GM10847 (cell line): ENCODE data around the gene CCDC50.

Experiments
- POLR2A ChIP-seq: IDR thresholded peaks from 2 replicates; pipeline ENCODE4 v1.6.1; 2011; ENCODE audit not compliant: insufficient read length; ENCODE audit errors: extremely low read depth

CCDC50 gene

DNA sequence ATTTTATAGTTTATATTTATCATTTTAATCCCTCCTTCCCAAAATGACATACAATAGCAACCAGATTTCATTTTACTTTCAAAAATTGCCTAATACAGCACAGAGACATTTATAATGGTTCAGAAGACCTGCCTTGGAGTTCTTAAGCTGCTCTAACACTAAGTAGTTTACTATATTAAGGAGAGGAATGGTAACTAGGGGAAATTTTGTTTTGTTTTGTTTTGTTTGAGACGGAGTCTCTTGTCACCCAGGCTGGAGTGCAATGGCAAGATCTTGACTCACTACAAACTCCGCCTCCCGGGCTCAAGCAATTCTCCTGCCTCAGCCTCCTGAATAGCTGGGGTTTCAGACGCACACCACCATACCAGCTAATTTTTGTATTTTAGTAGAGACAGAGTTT lies 22.8 kb upstream of the CCDC50 start:
- no peak for TF ChIP-seq POLR2A

DNA sequence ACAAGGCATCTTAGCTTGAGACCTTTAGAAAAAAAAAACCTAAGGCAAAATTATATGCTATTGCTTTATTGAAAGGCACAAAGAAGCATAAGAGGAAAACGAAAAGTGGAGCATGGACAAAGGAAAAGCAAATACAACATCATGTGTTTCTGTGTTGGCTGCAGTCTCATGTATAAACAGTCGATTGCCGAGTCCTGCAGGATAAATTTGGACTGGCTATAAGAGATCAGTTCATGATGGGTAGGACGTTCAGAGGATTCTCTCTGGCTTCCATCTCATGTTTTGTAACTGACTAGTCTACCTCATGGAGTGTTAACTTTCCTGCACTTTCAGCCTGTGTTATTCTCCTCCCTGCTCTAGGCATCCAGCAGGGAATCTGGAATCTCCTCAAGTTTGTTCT lies 21.9 kb upstream of the CCDC50 start:
- no peak for TF ChIP-seq POLR2A

DNA sequence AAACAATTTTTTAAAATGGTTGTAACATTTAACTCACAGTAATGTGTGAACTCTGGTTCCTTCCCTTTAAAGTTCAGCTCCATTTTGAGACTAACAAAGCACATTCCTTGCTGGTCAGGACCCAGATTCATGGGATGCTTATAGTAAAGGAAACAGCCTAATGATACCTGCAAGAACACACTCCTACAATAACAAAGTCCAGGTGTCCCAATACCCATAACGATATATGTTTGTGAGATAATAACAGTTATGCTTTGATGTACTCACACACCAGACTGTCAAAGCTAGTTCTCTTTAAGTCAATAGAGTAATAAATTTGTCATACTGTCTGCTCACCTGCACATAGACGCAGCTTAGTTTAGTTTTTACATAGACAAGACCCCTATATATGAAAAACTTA lies 15.9 kb upstream of the CCDC50 start:
- TF ChIP-seq POLR2A, result no peak

DNA sequence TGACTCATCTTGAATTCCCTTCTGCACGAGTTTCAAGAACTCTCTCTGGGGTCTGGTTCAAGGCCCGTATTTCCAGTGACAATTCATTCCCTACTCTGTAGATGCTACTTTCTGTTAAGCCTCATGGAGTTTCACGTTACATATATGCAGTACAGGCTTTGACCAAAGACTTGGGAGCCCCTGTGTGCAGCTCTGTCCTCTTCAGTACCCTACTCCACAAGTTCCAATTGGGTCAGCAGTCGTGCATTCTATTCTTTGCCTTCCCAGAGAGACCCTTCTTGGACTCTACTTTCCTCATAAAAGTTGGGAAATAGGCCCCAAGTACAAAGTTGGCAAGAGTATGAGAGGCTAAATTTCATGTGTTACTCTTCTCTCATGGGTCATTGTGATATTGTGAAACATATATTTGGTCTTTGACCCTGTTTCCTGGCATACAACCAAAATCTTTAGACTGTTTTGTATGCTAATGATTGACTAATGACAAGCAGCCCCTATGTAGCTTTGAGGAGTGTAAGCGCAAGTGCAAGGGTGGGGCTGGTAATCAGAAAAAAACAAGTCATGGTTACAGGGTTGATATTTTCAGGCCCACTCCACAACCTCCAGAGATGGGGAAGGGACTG lies 15.0 kb upstream of the CCDC50 start:
- no peak for TF ChIP-seq POLR2A

DNA sequence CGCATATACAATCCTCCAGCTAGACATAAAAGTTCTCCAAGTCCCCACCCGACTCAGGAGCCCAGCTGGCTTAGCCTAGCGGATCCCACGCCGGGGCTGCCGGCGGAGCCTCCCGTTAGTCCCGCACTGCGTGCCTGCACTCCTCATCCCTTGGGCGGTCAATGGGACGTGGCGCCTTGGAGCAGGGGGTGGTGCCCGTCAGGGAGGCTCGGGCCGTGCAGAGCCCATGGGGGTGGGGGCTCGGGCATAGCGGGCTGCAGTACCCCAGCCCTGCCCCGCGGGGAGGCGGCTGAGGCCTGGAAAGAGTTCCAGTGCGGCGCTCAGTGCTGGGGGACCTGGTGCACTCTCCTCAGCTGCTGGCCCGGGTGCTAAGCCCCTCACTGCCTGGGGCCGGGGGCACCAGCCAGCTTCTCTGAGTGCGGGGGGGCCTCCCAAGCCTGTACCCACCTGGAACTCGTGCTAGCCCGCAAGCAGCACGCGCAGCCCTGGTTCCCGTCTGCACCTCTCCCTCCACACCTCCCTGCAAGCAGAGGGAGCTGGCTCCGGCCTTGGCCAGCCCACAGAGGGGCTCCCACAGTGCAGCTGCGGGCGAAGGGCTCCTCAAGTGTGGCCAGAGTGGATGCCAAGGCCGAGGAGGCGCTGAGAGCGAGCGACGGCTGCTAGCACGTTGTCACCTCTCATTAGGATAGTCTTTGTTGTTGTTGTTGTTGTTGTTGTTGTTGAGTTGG lies 12.2 kb upstream of the CCDC50 start:
- TF ChIP-seq POLR2A, result no peak

DNA sequence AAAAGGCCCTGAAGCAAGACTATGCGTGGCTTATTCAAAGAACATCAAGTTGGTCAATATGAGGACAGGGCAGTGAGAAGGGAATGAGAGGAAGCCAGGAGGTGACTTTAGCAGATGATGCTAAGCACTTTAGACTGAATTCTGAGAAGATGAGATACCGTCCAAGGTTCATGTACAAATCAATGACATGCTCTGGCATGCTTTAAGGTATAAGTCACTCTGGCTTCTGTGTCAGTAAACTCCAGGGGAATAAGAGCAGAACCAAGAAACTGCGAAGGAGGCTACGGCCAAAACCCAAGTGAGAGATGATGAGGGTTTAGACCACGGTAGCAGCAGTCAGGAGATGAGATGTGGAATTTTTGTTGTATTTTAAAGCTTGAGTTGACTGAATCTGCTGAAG lies 8.9 kb upstream of the CCDC50 start:
- no peak for TF ChIP-seq POLR2A

DNA sequence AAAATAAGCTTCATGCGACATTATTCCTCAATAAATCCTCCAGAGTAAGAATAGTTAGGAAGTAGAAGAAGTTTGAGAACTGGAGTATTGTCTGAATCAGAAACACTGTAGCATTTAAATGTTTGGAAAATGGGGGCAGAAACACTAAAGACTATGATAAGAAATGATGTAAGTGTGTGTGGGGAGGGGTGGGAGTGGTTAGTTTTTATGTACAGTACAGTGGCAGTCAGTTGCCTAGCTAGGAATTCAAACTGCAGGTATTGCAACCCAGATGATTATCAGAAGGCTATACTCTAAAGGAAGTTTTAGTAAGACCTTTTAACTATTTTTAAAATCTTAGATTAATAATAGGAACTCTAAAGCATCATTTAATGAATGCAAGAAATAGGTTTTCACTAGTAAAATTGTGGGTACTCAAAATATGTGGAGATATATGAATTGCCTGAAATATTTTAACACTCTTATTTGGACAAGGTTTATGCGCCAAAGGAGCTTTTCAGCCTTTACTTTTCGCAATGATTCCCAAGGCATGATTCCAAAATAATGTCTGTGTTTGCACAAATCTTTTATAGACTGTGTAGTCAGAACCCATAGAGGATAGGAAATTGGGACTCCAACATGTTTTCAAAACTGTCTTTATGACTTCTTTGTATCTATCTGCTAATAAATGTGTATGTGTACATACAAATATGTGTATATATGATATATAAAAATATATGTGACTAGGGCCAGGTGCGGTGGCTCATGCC lies 8.0 kb upstream of the CCDC50 start:
- TF ChIP-seq POLR2A, result no peak

DNA sequence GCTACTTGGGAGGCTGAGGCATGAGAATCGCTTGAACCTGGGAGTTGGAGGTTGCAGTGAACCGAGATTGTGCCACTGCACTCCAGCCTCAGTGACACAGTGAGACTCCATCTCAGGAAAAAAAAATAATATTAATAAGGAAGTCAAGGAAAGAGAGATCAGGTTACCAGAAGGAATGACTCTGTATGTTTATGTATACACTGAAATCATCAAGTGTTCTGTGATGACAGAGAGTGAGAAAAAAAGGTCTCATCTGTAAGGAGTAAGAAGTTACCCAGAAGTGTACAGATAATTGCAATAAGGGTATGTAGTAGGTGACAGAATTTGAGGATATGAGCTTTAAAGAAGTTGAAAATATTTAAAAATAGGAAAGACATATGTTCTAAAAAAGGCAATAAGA lies 4.3 kb upstream of the CCDC50 start:
- no peak for TF ChIP-seq POLR2A

DNA sequence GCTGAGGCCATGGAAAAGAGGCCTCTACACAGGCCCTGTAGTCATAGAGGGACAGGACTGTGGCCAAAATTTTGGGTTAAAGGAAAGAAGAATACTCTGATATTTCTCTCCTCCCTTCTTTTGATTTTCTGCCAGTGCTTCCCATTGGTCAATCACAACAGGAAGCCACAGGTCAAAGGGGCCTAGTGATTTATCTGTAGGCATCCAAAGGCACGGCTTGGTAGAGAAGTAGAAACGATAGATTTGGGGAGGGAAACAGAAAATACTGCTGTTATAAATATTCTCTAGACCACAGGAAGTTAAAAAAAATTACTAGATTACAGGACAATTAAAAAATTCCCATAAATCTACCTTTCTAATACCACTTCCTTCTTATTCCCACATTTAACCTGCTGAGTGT lies 1.7 kb upstream of the CCDC50 start:
- no peak for TF ChIP-seq POLR2A

DNA sequence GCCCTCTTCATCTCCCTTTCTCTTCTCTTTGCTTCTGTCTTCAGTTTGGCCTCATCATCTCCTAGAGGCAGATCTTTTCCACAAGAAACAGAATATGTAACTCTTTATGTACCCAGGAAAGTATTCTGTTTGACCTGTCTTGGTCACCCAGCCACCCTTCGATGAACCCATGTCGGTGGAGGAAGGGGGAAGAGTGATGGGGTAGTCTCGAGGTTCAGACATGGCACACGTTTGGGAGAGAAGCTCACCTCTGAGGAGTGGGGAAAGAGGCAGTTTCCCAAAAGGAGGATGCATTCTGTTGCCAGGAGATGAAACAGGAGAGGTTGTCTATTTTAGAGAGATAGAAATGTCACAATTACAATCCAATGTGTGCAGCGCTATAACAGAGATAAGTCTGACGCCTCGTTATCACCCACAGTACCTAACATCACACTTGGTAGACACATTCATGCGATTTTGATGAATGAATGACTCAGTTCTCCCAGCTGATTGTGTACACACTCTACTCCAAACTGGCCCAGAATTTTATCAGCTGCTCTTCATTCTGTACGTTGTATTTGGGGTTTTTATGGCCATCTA lies 722 bp upstream of the CCDC50 start:
- no peak for TF ChIP-seq POLR2A

DNA sequence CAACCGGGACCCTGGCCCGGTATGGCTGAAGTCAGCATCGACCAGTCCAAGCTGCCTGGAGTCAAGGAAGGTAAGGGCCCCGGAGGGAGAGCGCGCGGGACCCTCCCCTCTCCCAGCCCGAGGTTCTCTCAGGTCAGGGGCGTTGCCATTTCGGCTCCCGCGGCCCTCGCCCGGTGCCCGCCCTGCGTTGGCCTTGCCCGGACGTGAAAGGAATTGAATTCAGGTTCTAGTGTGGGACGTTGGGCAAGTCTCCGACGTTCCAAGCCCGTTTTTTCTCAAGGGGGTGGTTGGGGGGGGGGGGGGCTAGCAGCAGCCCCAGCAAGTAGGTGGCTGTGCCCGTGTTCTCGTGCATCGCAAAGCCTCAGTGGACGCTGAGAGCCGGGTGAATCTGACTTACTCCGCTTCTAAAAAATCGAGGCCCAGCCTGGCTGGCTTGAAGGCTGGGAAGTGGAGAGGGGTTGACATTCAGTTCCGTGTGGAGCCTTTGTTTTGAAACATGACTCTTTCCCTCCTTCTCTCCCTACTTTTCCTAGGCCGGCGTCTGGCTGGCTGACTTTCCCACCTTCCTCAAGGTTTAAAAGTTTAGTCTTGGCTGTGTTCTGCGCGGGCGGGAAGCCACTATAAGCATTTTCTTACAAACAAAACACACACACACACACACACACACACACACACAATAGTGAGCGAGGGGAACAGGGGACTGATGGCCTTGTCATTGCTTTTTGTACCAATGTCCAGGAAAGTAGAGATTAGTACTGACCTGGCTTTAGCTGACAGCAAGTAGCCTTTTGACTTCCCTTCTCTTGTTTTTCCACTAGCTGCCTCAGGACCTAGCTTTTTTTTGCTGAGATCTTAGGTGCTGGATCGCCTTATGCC lies 698 bp downstream of the CCDC50 start, which contains the start of gene UTS2B:
TSS of gene UTS2B (minus strand) at position 873 of the 876 bp plus-strand sequence. CDS start 48,337 bp downstream, outside the sequence.
- no peak for TF ChIP-seq POLR2A

DNA sequence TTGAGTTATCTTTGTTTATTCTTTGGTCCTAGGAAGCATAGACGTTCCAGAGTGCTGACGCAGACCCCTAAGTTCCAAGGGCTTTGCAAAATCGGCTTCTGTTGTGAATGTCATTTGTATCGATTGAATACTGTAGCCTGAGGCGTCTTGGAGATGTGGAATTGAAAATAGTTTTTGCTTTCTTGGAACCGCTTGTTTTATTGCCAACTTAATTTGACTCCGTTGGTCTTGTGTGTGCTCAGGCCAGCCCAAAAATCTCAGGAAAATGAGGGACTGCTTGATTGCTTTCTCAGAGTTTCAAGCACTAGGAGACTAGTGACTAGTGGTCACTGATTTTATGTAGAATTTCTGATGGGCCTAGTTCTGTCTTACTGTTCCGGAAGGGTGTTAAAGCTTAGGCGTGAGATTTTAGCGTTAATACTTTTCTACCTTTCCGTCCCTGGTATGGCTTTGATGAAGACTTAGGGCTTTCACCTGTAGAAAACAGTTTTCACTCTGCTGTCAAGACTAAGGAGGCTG lies 1.4 kb downstream of the CCDC50 start:
- TF ChIP-seq POLR2A, result no peak

DNA sequence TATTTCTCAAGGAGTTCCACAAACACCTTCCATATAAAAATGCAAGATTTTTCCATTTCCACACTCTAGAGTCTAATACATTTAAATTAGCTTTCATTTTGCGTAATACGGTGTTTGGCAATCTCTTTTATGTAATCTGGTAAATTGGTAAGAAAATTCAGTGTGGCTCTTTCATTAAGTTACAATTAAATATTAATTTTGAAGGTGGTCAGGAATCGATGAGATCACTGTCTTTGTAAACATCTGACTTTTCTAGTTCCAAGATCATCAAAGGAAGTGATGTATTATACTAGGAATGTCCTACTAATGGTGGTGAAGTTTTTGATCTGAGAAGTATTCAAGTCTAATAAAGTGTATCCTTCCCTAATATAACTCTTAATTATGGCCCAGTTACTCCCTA lies 2.2 kb downstream of the CCDC50 start:
- no peak for TF ChIP-seq POLR2A

DNA sequence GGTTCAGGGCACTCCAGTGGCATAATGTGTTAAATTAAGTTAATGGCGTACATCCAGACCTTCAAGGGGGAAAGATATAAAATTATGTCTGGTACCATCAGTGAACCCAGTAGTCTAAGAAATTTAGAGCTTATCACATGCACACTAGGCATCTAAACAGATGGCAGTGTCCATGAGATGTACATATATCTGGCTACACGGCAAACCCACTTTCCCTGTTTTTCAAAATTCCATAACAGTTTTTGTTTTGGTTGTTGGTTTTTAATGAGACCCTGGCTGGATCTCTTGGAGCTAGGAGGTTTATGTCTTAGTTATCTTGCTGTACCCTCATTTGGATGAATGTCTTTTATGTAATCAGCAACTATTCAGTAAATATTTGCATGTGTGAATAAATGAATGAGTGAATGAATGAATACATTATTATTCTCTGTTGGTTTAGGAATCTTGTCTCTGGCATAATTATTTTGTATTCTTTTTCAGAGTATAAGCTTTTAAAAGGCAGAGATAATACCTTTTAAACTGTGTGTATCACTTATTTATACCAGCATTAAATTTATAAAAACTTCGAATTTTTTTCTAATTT lies 4.2 kb downstream of the CCDC50 start:
- TF ChIP-seq POLR2A, result no peak
